HG02885 (cell line): ENCODE measurements around the gene STARD13.

Source experiments
- ATAC-seq: cut with Tn5 transposase; IDR thresholded peaks from one replicate; pipeline ENCODE4 v1.9.1; 2021; ENCODE audit warnings: mild to moderate bottlenecking; ENCODE audit not compliant: unreplicated experiment, poor library complexity

The STARD13 gene

DNA sequence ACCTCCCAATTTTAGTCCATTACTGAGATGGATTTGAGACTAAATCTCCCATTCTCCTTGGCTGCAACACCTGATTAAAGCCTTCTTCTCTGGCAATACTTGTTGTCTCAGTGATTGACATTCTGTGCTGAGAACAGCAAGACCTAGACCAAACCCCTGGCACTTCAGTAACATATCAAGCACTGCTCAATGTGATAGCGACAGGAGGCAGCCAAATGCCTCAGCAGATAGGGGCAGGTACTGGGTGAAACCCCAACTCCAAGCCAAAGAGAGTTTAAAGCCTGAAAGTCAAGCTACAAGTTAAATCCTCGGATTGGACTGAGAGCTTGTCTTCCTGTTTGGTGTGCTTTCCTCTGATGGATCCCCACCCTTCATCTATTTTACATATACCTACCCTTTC is 52.7 kb downstream of the STARD13 start:
- no peak for ATAC-seq

DNA sequence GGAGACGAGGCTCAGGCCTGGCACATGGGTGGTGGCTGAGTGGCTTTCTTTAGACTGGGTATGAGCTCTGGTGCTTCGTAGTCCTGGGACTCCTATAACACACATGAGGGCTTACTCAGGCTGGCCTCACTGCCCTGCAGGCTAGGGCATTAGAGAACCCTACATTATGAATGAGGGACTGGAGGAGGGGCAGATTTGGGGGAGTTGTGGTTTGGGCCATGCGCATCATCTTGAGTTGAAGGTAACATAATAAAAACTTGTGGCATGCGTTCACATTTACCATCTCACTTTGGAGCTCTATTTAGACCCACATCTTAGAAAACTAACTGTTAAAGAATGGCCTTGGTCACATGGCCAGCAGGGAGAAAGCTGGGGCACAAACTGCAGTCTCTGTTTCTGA is 54.2 kb downstream of the STARD13 start:
- ATAC-seq = no peak

DNA sequence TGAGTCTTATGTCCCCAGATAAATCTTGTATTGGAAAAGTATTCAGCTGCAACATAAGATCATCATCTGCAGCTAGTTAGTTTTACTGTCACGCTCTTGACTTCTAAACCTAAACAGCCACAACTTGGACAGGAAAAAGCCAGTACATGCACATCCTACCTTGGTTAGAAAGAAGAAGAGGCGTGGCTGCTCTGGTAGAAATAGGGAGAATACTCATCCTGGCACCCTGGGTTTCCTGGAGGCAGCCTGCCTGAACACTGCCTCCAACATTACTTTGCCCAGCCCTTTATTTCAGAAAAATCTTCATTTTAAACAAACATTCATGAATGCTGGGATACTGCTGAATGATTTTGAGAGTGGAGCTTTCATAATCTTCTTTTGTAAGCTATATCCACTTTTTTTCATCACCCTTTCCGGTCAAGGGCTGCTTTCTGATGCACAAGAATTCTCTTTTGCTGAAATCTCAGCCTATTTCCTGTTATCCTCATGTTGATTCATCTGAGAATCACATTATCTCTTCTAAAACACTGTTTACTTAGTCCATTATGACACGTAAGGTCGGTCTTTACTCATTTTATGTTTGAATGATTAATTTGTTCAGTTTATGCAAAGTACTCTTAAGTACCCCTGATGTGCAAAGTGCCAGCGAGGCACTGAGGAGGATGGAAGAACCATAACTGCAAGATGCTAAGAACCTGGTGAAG is 55.2 kb downstream of the STARD13 start:
- no peak for ATAC-seq

- no peak for ATAC-seq
These were observed 55.9 kb downstream of the STARD13 start for GRCh38 chr13:33229446-33230177.

GRCh38 chr13:33228648-33229445 is 56.7 kb downstream of the STARD13 start:
- ATAC-seq = peak; percentile 68

- ATAC-seq = no peak
These were observed 57.5 kb downstream of the STARD13 start for GRCh38 chr13:33227927-33228647.

DNA sequence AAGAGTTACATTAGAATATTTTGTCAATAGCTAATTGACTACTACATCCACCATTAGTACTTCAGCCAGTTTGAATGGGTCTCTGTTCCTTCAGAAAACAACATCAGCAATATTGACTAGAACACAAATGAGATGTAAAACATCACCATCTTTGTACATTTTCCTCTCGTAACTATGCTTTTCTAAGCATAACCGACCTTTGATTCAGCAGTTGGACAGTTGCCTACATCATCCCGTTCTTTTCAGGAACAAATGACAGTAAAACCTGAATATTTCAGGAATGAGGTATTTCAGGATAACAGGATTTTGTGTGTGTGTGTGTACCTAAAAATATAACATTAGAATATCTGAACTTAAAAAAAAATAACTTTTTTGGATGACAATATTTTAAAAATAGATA is 60.9 kb downstream of the STARD13 start:
- no peak for ATAC-seq

DNA sequence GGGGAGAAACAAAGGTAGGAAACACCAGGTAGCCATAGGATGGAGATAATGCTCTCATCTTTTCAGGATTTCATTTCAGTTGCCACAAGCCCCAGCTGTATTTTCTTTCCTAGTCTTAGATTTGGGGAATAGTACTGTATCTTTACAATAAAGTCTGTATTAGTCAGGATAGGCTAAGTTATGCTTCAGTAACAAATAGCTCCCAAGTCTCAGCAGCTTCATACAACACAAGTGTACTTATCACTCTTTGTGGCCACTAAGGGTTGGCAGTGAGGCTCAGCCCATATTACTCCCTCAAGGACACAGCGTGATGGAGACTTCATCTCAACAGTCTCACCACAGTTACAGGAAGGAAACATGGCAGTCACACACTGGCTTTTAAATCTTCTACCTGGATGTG is 61.4 kb downstream of the STARD13 start:
- ATAC-seq = no peak

DNA sequence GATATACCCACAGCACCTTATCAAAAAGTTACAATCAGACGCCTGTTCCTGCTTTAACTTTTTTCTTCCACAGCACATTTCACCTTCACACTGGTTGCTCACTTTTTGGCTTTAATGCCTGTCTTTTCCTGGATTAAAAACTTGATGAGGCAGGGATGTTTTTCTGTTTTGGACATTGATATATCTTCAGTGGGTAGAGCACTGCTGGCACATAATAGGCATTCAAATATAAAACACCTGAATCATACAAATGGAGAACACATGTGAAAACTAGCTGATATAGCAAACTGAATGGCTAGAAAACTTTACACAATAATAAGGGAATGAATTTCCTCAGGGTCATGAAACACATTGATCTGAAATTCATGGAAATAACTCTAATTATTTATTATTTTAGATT is 65.6 kb downstream of the STARD13 start:
- ATAC-seq = no peak

GRCh38 chr13:33218426-33218825 is 67.1 kb downstream of the STARD13 start:
- ATAC-seq = no peak

DNA sequence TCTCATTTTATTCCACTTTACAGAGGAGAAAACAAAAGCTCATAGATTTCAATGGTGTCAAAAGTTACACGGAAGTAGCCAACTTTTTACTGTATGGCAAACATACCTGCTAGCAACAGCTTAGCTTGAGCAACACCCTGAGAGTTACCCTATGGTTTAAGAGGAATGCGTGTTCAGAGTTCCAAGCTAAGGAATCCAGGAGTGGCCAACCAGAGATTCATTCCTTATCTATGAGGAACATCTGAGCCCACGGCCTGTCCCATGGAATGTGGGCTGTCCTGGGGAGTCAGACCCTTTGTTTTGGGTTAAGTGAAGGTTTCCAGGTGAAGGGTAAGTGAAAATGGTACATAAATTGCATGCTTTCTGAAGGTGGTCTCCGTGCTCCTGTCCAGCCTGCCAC is 67.5 kb downstream of the STARD13 start:
- ATAC-seq = no peak

DNA sequence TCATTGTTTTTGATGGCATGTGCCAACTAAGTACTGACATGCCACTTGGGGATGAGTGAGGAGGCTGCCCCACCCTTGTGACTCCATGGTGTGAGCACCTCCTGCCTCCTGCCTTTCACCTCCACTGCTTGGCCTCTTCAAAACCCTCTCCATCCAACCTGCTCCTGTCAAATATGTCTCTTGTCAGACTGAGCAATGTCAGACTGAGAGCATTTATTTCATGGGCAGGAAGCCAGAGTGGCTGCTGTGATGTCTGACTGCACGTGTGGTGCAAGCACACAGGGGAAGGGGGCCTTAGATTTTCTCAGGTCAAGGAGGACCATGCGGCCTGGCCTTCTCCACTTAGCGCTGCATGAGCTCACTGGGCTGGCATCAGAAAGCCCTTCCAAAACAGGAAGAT is 68.3 kb downstream of the STARD13 start:
- ATAC-seq = no peak

GRCh38 chr13:33213797-33214196 is 71.8 kb downstream of the STARD13 start:
- ATAC-seq = no peak

GRCh38 chr13:33213024-33213768 is 72.4 kb downstream of the STARD13 start:
- no peak for ATAC-seq

GRCh38 chr13:33212396-33212795 is 73.2 kb downstream of the STARD13 start:
- no peak for ATAC-seq

GRCh38 chr13:33210090-33210489 is 75.5 kb downstream of the STARD13 start:
- ATAC-seq = no peak

DNA sequence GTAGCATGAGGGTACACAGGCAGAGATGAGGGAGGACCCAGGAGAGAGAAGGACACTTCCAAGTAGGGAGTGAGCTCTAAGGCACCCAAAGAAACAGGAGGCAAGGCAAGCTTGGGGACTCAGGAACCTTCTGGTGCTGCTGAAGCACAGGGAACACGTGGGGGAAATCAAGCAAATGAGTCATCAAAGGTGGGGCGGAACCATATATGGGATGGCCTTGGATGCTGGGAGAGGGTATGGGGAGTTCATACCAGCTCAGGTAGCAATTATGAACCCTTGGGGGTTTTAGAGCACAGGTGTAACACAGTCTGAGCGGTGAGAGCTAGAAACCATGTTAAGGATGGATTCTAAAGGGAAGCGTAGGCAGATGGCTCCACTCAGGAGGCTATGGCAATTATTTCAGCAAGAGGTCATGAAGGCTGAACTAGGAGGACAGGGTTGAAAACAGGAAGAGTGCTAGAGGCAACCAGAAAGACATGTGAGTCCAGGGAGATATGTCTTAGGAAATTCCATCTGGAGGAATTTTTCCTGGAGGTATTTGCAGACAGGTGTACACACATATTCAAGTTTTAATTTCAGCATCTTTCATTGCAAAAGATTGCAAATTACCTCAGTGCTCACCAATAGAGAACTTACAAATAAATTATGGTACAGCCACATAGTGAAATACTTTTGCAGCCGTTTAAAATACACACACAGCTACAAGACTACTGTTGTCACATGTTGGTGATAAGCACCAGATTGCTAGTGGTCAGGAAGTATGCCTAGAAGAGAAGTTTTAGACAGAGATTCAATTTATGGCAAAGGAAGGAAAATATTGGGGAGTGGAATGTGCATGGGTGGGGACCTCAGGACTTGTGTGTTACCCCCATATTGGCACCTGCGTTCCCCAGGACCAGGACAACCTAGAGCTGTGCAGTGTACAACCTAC is 77.0 kb downstream of the STARD13 start:
- ATAC-seq = no peak

DNA sequence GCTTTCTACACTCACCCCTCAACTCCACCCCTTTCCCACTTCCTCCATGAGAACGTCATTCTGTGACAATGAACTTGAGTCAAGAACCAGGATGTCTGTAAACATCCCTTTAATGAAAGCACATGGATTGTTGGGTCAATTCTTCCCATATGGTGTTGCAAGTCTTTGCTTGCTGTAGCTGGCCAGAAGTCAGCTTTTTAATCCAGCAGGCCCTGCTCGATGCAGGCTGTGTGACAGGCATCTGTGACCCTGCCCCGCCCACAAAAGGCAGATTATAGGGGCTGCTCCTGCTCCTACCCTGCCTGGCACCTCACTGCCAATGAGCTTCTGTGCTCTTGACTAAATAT is 78.0 kb downstream of the STARD13 start:
- no peak for ATAC-seq
